Activated T-cell treated with anti-CD3 and anti-CD28 coated beads, Interleukin-2, amount 50 U/mL, for 4 hours (primary cell): ENCODE measurements around the gene EVA1A. TPM values are rescaled to one million over a fixed set of nuclear protein-coding genes. Genes with fewer than 3 reads are reported as not detected.

Experiments used
- ATAC-seq, 2 donors: fragments of 200-7000 bp; cut with Tn5 transposase; one replicate each; pipeline ENCODE4 v1.10.0; 2021
- DNase-seq: peaks from one replicate; pipeline ENCODE4 v3.0.0-alpha.2; 2020
- H3K27me3 Mint-ChIP-seq: one replicate; pipeline ENCODE4 v1.8.0; 2021; ENCODE audit warnings: low read depth, mixed read lengths
- H3K36me3 Mint-ChIP-seq: one replicate; pipeline ENCODE4 v1.8.0; 2022; ENCODE audit warnings: mixed read lengths; ENCODE audit not compliant: insufficient read depth
- H3K4me1 Mint-ChIP-seq: one replicate; pipeline ENCODE4 v1.8.0; 2021; ENCODE audit warnings: low read depth, mixed read lengths
- H3K4me3 Mint-ChIP-seq: one replicate; pipeline ENCODE4 v1.8.0; 2021; ENCODE audit warnings: mild to moderate bottlenecking, moderate library complexity, mixed read lengths
- H3K9me3 Mint-ChIP-seq: one replicate; pipeline ENCODE4 v1.8.0; 2021; ENCODE audit warnings: mixed read lengths
- total RNA-seq, 3 donors: library from RNA; stranded (reverse); gene quantifications; one replicate each; pipeline ENCODE4 v1.2.1, GENCODE V29; 2021

Gene EVA1A
- total RNA-seq, 3 donors from 2014 or later, result 0.13 TPM; not detected in 2

- Mint-ChIP-seq H3K9me3 (no peaks in the 10 kb centered on the region), H3K4me1 (peaks cover 9% of the 10 kb centered on the region), H3K27me3 (peaks cover 43% of the 10 kb centered on the region), H3K4me3 (peak overlapping the region; percentile 66), H3K36me3 (no peaks in the 10 kb centered on the region)
- DNase-seq (no peak), ATAC-seq (no peak)
These were observed 1.1 kb upstream of the EVA1A start for GRCh38 chr2:75561566-75562512.

DNA sequence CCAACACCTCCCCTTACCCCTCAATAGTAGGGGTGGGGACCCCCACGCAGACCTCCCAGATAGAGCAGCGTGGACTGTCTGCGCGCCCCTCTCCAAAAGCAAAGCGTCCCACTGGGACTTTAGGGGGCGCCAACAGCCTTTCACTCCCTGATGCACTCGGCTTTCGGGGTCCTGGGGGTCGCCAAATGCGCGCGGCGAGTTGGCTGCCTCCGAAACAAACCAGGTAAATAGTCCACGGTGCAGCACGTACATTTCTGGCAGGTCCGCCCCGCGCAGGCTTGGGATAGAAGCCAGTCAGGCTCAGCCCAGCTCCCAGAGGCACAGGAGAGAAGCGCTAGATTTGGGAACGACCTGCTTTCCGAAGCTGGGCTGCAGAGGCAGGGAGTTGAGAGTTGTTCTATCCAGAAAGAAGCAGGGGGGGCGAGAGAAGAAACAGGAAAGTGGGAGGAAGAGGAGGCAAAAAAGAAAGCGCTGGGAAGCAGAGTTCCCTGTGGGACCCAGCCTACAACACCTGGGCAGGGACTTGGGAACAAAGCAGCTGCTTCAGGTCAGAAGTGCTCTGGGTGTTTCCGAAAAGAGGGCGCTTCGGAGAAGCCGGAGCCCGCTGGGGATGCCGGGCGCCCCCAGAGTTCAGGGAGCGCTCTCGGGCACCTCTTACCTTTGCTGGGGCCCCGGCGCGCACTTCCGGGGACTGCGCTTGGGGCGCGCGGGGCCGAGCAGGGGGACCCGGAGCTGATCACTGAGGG lies 544 bp downstream of the EVA1A start:
- Mint-ChIP-seq H3K4me3 (peak overlapping the region; percentile 44), H3K4me1 (peaks cover 9% of the 10 kb centered on the region), H3K36me3 (no peaks in the 10 kb centered on the region), H3K27me3 (peaks cover 46% of the 10 kb centered on the region), H3K9me3 (no peaks in the 10 kb centered on the region)
- peak; percentile 58 to 61 for ATAC-seq
- no peak for DNase-seq

GRCh38 chr2:75559680-75560021 lies 1.1 kb downstream of the EVA1A start:
- Mint-ChIP-seq H3K27me3 (peaks cover 50% of the 10 kb centered on the region), H3K4me3 (peak overlapping the region; percentile 44), H3K9me3 (no peaks in the 10 kb centered on the region), H3K4me1 (peaks cover 9% of the 10 kb centered on the region), H3K36me3 (no peaks in the 10 kb centered on the region)
- ATAC-seq (no peak), DNase-seq (no peak)

DNA sequence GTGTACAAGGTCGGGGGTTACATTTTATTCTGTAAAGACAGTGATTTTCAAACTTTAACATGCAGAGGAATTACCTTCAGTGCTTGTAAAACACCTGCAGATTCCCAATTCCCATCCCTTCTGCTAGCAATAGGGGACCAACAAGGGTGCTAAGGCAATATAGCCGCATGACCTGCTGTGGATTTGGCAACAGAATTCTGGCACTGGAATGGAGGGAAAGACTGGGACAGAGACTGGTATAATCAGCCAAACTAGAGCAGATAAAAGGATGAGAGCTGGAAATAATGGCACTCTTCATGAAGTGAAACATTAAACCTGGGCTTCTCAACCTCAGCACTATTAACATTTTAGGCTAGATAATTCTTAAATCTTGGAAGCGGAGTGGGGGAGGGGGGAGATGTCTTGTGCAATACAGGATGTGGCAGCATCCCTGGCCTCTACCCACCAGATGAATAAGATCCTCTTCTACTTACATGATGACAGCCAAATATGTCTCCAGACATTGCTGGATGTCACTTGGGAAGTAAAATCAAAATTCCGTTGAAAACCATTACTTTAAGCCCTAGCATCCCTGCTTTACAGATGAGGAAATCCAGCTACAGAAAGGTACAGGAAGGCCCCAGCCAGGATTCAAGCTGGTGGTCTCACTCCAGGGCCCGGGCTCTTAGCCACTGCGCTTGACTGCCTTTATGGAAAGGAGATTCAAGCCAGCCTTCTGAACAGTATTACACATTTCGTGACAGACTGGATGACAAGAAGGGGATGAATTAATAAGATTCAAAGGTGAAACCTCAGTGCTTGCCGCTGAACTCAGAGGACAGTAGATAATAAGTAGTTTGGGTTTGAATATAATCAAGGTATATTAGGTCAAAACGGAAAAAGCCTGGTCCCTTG lies 1.7 kb downstream of the EVA1A start:
- Mint-ChIP-seq H3K36me3 (no peaks in the 10 kb centered on the region), H3K27me3 (peaks cover 48% of the 10 kb centered on the region), H3K9me3 (no peaks in the 10 kb centered on the region), H3K4me3 (no peak overlapping the region), H3K4me1 (peaks cover 9% of the 10 kb centered on the region)
- DNase-seq (no peak), ATAC-seq (no peak)

DNA sequence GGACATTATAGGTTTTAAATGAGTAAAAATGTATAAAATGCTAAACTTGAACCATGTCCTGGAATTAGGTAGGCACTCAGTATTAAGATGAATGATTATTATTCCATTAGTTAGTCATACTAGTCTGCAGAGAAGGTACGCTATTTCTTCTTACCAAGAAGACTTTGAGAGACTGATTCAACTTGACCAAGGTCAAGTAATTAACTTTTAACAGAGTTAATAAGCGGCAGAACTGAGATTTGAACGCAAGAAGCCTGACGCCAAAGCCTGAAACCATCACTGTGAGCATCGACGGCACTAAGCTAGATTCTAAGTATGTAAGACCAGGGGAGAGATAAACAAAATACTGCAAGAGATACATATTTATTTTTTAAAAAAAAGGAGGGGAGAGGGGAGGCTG lies 2.6 kb downstream of the EVA1A start:
- no peaks in the 10 kb centered on the region for H3K9me3 Mint-ChIP-seq
- no peak overlapping the region for H3K4me3 Mint-ChIP-seq
- peaks cover 51% of the 10 kb centered on the region for H3K27me3 Mint-ChIP-seq
- H3K36me3 Mint-ChIP-seq, result no peaks in the 10 kb centered on the region
- H3K4me1 Mint-ChIP-seq, result peaks cover 9% of the 10 kb centered on the region
- ATAC-seq, result no peak
- no peak for DNase-seq

GRCh38 chr2:75557474-75558133 lies 3.1 kb downstream of the EVA1A start:
- Mint-ChIP-seq H3K4me1 (peaks cover 9% of the 10 kb centered on the region), H3K27me3 (peaks cover 54% of the 10 kb centered on the region), H3K36me3 (no peaks in the 10 kb centered on the region)

DNA sequence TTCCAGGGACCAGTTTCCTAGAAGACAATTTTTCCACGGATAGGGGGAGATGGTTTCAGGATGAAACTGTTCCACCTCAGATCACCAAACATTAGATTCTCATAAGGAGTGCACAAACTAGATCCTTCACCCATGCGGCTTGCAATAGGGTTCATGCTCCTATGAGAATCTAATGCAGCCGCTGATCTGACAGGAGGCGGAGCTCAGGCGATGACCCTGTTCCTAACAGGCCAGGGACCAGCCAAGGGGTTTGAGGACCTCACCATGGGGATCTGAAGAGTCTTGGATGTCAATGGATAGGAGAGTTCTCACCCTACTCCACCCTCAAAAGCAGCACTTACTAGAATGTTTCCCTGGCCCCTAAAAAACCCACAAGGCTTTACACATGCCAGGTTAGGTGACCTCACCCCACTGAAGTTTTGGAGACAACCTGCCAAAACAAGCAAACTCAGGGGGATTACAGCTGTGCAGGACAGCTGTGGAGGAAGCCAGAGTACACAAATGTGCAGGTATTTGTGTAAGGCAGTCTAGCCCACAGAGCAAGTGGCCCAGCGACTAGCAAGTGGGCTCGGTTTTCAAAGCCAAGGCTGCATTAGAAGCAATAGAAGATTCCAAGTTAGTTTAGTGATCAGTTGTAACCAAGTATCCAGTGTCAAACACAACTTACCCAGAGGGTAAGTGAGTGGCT lies 3.9 kb downstream of the EVA1A start:
- H3K36me3 Mint-ChIP-seq, result no peaks in the 10 kb centered on the region
- no peak overlapping the region for H3K4me3 Mint-ChIP-seq
- DNase-seq (no peak), ATAC-seq (no peak)
- H3K9me3 Mint-ChIP-seq, result no peaks in the 10 kb centered on the region
- peaks cover 52% of the 10 kb centered on the region for H3K27me3 Mint-ChIP-seq
- peaks cover 9% of the 10 kb centered on the region for H3K4me1 Mint-ChIP-seq

More at GRCh38 chr2:75557474-75558133, 3.1 kb downstream of the EVA1A start:
- no peak overlapping the region for H3K4me3 Mint-ChIP-seq
- DNase-seq (no peak), ATAC-seq (no peak)
- H3K9me3 Mint-ChIP-seq, result no peaks in the 10 kb centered on the region

DNA sequence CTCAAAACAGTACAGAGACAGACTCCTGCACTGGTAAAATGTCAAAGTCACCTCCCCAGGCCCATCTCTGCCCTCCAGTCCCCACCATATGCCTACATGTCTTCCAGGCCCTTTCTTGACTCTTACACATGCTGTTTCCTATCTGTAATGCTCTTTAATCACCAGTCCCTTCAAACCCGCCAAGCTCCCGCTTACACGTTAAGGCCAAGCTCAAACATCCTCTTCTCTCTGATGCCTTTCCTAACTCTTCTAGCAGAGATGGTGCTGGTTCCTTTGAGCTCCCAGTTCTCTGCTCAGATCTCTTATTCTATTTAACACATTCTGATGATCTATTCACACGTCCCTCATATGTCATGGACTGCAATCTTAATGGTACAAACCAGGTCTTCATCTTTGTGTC lies 5.0 kb downstream of the EVA1A start:
- peaks cover 43% of the 10 kb centered on the region for H3K27me3 Mint-ChIP-seq
- ATAC-seq, result no peak
- H3K9me3 Mint-ChIP-seq, result no peaks in the 10 kb centered on the region
- no peaks in the 10 kb centered on the region for H3K36me3 Mint-ChIP-seq
- peaks cover 5% of the 10 kb centered on the region for H3K4me1 Mint-ChIP-seq
- no peak for DNase-seq
- no peak overlapping the region for H3K4me3 Mint-ChIP-seq

- peaks cover 36% of the 10 kb centered on the region for H3K27me3 Mint-ChIP-seq
- ATAC-seq (no peak), DNase-seq (no peak)
- no peaks in the 10 kb centered on the region for H3K4me1 Mint-ChIP-seq
- no peaks in the 10 kb centered on the region for H3K36me3 Mint-ChIP-seq
- H3K4me3 Mint-ChIP-seq, result no peak overlapping the region
- no peaks in the 10 kb centered on the region for H3K9me3 Mint-ChIP-seq
These were observed 6.7 kb downstream of the EVA1A start for GRCh38 chr2:75553935-75554531.

DNA sequence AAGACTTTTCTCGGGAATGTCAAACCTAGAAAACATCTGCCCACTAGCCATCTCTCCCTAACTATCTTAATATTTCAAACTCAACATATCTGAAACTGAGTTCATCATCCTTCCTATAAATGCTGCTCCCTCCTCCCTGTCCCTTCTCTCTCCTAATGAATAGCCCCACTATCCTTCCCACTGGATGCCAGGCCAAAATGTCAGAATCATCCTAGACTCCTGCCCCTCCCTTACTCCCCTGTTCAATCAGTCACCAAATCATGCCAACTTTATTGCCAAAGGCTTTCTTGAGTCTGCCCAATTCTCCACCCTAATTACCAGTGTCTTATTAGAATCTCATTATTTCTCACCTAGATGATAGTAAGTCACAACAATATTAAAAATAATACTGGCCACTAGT lies 8.5 kb downstream of the EVA1A start:
- no peak for ATAC-seq
- H3K27me3 Mint-ChIP-seq, result peaks cover 23% of the 10 kb centered on the region

GRCh38 chr2:75551434-75551833 lies 9.3 kb downstream of the EVA1A start:
- Mint-ChIP-seq H3K27me3 (peaks cover 23% of the 10 kb centered on the region), H3K36me3 (no peaks in the 10 kb centered on the region), H3K4me1 (no peaks in the 10 kb centered on the region), H3K9me3 (no peaks in the 10 kb centered on the region), H3K4me3 (no peak overlapping the region)
- DNase-seq, result no peak
- ATAC-seq, result no peak

More for the DNA sequence above, 8.5 kb downstream of the EVA1A start:
- H3K9me3 Mint-ChIP-seq, result no peaks in the 10 kb centered on the region
- H3K4me3 Mint-ChIP-seq, result no peak overlapping the region
- H3K36me3 Mint-ChIP-seq, result no peaks in the 10 kb centered on the region
- H3K4me1 Mint-ChIP-seq, result no peaks in the 10 kb centered on the region
- DNase-seq, result no peak

- Mint-ChIP-seq H3K27me3 (peaks cover 16% of the 10 kb centered on the region), H3K36me3 (no peaks in the 10 kb centered on the region), H3K4me3 (no peak overlapping the region), H3K9me3 (no peaks in the 10 kb centered on the region), H3K4me1 (no peaks in the 10 kb centered on the region)
- no peak for DNase-seq
- ATAC-seq, result no peak
These were observed 11.1 kb downstream of the EVA1A start for GRCh38 chr2:75549401-75550253.
